NCI-H774 (cell line): ENCODE results near the gene MAMDC4.
"Not testable (repeated sequence)": the region's sequence is repeated elsewhere in the genome, so short reads cannot be mapped to it uniquely, and the experiment has no call there.

ENCODE experiments used
- DNase-seq: peaks from one replicate; lab custom pipeline; 2025; lab: John Stamatoyannopoulos, UW

The MAMDC4 gene

DNA sequence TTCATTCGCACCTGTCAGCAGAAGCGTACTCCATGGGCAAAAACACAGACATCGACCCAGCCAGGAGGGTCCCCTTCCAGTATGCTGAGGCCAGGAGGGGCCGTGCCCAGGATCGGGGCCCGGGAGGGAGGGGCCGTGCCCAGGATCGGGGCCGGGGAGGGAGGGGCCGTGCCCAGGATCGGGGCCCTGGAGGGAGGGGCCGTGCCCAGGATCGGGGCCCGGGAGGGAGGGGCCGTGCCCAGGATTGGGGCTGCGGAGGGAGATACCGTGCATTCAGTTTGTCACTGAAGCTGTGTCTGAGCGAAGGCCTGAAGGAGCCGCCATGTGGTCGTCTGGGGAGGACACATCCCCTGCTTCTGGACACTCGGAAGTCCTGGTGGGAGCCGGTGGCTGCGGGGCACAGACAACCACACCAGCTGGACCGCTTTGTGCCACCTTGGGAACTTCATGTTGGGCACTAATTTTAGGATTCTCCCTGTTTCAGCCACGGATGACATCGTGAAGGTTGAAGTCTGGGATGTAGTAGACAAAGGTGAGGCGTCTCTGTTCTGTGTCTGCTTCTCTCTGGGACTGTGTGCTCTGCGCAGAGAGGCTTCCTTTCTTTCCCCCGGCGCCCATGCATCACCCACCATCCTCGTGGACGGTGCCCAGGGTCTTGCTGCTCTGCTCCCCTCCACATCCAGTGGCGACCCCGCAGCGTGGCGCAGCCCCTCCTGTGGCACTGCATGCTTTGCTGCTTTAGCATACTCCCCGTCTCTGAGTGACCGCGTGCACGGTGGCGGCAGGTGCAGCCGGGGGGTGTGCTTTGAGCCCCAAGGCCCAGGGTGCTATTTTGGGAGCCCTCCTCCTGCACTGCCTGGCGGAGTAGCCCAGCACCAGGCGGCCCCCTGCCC lies 26.6 kb upstream of the MAMDC4 start:
- DNase-seq, result no peak

DNA sequence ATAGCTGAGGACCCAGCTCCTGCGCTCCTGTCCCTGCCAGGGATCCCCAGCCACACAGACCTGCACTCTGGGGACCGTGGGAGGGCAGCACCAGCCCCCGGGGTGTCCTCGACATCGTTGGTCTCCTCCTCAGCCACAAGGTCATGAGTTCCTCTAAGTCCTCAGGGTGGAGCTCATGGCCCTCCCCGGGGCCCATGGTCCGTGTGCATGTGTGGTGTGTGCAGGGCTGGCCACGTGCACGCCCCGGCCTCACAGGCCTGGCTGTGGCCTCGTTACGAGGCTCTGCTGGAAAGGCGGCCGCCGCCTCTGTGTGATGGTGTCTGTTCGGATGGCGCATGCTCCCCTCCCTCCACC lies 26.0 kb upstream of the MAMDC4 start:
- DNase-seq, result no peak

GRCh38 chr9:136826703-136827582 lies 25.2 kb upstream of the MAMDC4 start:
- DNase-seq, result no peak

DNA sequence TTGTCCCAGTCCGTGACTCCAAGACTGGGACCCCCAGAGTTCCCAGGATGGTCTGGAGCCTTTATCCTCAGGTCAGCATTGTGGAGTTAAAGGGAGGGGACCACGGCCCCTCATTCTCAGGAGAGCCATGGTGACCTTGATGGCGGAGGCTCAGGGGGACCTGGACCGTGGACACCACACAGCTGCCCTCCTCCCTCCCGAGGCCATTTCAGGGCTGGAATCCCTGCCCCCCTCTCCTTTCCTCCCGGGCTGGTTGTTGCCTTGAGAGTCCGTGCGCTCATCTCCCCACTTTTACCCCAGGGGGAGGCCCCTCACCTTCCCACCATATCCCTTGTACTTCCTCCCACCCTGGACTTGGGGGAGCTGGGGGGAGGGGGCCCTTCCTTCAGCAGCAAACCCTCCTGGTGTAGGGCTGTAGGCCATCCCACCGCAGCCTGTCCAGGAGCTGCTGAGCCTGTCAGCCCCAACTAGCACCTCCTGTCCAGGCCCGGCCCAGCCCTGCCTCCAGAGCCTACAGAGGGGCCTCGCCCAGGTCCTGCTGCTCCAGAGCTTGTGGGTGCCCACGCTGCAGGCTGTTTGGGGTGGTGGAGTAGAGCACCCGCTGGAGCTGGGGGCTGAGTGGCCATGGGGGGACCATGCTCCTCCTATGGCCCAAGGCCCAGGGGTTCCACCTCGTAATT lies 24.2 kb upstream of the MAMDC4 start:
- DNase-seq, result no peak

DNA sequence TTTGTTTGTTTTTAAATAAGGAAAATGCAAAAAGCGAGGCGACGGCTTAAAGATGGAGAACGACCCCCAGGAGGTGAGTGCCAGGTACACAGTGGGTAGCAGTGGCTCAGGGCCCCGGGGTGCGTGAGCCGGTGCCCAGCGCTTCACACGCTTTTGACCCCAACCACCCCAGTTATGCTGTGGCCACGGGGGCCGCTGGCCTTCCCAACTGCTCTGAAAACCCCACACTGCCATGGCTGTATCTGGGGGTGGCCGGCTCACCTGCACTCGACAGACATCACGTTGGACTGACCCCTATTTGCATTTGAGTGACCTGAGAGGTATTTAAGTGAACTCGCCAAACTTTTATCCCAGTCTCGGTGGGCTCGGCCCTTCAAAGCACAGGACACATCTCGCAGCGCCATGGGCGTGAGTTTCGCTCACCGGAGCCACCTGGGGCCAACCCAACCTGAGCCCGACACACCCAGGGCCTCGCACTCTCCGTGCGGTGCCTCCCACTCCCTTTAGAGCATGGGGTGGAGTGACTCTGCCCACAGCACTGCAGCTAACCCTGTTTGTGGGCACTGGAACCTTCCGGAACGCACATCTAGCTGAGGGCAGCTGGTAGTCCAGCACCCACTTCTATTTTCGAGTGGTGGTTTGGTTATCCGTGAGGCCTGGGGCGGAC lies 23.5 kb upstream of the MAMDC4 start:
- DNase-seq, result no peak

- no peak for DNase-seq
Observed at GRCh38 chr9:136829412-136829811, 22.7 kb upstream of the MAMDC4 start.

- DNase-seq, result no peak
Observed at GRCh38 chr9:136829981-136830885, 21.9 kb upstream of the MAMDC4 start.

DNA sequence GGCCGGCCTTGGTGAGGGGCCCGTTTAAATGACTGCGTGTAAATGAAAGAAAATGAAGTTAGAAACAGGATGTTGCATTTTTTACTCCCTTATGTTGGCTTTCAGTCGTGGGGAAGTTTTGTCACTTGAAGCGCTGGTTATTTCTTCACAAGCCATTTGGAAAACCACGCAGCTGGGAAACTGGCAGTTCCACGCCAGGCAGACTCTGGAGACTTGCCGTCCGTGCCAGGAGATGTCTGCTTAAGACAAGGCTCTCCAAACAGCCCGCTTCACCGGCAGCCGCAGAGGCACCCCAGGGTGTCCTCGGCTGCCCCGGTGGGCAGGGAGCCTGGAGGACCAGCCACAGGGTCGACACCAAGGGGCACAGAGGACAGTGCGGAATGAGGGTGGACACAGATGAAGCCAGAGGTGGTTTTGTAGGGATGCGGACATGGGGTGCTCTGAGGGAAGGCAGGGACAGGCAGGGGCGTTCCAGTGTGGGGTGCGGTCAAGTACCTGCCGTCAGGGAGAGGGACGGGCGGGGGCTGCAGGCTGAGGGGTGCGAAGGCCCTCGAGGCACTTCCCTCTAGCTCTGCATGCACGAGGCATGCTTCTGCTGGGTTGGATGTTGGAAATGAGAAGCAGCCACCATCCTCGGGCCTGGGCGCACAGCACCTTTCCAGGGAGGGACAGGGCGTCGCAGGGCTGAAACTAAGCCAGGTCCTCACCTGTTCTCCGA lies 21.0 kb upstream of the MAMDC4 start:
- no peak for DNase-seq

DNA sequence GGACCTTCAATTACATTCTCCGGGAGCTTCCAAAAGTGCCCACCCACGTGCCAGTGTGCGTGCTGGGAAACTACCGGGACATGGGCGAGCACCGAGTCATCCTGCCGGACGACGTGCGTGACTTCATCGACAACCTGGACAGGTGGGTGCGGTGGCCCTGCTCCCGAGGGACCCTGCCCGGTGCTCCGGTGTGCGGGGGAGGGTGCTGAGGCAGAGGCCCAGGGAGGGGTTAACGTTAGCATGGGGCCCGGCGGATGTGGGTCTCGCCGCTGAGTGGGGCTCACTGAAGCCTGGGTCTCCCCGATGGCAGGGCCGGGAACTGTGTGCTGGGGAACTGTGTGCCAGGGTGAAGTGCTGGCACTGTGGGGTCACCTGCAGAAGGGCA lies 20.4 kb upstream of the MAMDC4 start:
- no peak for DNase-seq

GRCh38 chr9:136832581-136832980 lies 19.6 kb upstream of the MAMDC4 start:
- no peak for DNase-seq

DNA sequence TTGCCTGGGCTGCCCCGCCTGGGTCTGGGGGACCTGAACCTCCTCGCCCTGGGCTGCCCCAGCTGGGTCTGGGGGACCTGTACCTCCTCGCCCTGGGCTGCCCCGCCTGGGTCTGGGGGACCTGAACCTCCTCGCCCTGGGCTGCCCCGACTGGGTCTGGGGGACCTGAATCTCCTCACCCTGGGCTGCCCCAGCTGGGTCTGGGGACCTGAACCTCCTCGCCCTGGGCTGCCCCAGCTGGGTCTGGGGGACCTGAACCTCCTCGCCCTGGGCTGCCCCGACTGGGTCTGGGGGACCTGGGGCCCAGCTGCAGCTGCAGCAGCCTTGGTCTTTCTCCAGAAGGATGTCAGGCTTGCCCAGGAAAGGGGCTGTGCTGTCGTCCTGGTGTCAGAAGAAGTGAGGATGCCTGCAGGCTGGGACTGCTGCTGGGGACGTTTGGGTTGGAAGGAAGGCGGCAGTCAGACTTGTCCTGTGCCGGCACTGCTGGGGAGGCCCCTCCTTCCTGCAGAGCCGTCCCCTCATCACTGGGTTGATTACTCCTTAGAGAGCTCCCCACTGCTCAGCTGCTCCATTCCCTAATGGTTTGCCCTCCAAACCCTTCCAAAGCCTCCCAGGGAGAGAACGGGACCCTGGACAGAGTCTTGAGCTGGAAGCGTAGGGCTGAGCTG lies 18.6 kb upstream of the MAMDC4 start:
- not testable (repeated sequence) for DNase-seq

DNA sequence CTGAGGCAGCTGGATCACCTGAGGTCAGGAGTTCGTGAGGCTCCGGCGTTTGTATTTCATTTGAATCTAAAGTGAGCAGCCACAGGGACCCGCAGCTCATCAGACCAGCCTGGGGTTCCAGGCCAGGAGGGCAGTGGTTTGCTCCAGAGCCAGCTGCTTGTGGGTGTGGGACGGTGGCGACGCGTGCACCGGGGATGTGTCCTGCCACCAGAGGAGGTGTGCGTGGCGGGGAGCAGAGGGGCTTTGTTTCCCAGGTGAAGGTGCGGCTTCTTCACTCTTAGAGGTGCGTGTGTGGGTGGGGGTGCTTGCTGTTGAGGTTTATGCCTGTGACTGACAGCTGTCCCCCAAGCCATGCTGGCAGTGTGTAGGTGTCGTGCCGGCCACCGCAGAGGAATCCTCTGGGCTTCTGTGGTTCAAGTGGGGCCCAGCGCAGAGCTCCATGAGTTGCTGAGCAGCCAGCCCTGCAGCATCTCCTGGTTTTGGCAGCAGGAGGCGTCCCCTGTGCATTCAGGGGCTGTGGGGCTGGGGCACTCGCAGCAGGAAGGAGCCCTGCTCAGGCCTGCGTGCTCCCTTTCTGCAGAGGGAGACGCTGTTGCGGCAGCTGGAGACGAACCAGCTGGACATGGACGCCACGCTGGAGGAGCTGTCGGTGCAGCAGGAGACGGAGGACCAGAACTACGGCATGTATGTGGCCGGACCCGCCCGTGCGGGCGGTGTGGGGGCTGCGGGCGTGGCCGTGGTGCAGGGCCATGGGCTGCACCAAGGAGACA lies 16.8 kb upstream of the MAMDC4 start:
- no peak for DNase-seq

- DNase-seq, result no peak
Observed at GRCh38 chr9:136835932-136836904, 15.9 kb upstream of the MAMDC4 start.

- no peak for DNase-seq
Observed at GRCh38 chr9:136837146-136837855, 14.8 kb upstream of the MAMDC4 start.

- DNase-seq, result not testable (repeated sequence)
Observed at GRCh38 chr9:136837856-136838277, 14.3 kb upstream of the MAMDC4 start.

DNA sequence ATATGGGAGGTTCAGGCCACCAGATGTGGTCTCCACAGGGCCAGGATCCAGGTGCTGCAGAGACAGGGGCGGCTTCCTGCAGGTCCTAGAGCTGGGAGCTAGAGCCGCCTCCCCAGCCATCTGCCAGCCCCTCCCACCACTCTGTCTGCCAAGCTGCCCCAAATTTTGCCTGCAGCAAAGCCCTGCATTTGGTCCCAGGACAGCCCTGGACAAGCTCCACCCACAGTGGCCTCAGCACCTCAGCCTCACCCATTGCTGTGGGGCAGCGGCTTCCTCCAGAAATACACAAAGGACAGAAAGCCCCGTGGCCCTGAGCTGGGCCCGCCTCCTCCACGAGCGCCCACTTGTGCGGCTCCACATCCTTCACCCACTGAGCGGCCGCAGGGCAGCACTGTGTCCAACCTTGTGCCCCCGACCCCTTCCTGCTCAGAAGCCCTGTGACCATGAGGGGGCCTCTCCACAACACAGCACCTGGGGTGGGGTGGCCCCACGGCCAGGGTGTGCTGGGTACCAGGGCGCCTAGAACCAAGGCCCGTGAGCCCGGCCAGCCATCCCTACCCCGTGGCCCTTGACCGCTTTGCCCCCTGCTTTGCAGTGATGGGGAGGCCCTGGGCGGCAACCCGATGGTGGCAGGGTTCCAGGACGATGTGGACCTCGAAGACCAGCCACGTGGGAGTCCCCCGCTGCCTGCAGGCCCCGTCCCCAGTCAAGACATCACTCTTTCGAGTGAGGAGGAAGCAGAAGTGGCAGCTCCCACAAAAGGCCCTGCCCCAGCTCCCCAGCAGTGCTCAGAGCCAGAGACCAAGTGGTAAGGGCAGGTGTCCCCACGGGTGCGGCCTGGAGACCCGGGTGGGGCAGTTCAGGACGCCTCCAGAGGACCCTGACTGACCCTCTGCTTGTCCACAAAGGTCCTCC lies 13.6 kb upstream of the MAMDC4 start:
- no peak for DNase-seq
